Suprapubic skin (tissue), 4 donors: Measurements from ENCODE around the gene METTL25B. TPM values are rescaled to one million over a fixed set of nuclear protein-coding genes. Genes with fewer than 3 reads are reported as not detected.

Experiments used
- DNase-seq, 2 donors: peaks; one replicate each; pipeline ENCODE4 v3.0.0-alpha.2; 2019; ENCODE audit warnings: low spot score in 2 of 2
- H3K27ac ChIP-seq: fragments of 200-600 bp; sonication (generic); one replicate; pipeline ENCODE4 v1.5.1; 2019
- H3K27me3 ChIP-seq: fragments of 200-600 bp; sonication (generic); one replicate; pipeline ENCODE4 v1.5.1; 2019
- H3K36me3 ChIP-seq: fragments of 200-600 bp; sonication (generic); one replicate; pipeline ENCODE4 v1.5.1; 2019
- H3K4me1 ChIP-seq: fragments of 200-600 bp; sonication (generic); one replicate; pipeline ENCODE4 v1.5.1; 2019
- H3K4me3 ChIP-seq: fragments of 200-600 bp; sonication (generic); one replicate; pipeline ENCODE4 v1.5.1; 2019; ENCODE audit warnings: mild to moderate bottlenecking
- H3K9me3 ChIP-seq: fragments of 200-600 bp; sonication (generic); one replicate; pipeline ENCODE4 v1.5.1; 2019
- CTCF ChIP-seq, 2 donors: fragments of 200-600 bp in 1 of 2; fragments of 450-650 bp in 1 of 2; sonication (generic) in 1 of 2; IDR thresholded peaks; one replicate each; pipeline ENCODE4 v1.5.1; 2016 to 2019; ENCODE audit warnings: antibody characterized with exemption in 2 of 2, mild to moderate bottlenecking in 1 of 2, moderate library complexity in 1 of 2
- EP300 ChIP-seq: sonication (generic); formaldehyde crosslinking; IDR thresholded peaks from one replicate; pipeline ENCODE4 v1.6.1; 2017; ENCODE audit warnings: antibody characterized with exemption
- POLR2A ChIP-seq, 2 donors: fragments of 450-650 bp; IDR thresholded peaks; one replicate each; pipeline ENCODE4 v1.6.1; 2017; ENCODE audit warnings: antibody characterized with exemption in 2 of 2, mild to moderate bottlenecking in 2 of 2, moderate library complexity in 2 of 2
- POLR2AphosphoS5 ChIP-seq, 3 donors: sonication (generic); formaldehyde crosslinking; IDR thresholded peaks; one replicate each; pipeline ENCODE4 v1.6.1; 2017; ENCODE audit warnings: antibody characterized with exemption in 3 of 3
- WGBS: methylation state at CpG from one replicate; pipeline ENCODE4 v1.1.5; 2018; 5-methylcytosine and 5-hydroxymethylcytosine counted together
- total RNA-seq, 4 donors: library from RNA; depleted of rRNA; stranded (reverse); fragments of >200 nt; gene quantifications; one replicate each; pipeline ENCODE4 v1.1.0, GENCODE V29; 2016

Gene METTL25B
- total RNA-seq, 4 donors from 2014 or later, result 20.7 to 40.3 (median 34.2) TPM

GRCh38 chr1:156684227-156684782 is 44.0 kb upstream of the METTL25B start:
- H3K27ac ChIP-seq, result no peak overlapping the region

GRCh38 chr1:156689035-156689952 is 39.0 kb upstream of the METTL25B start:
- peak in 1 of 2 donors; percentile 84 for DNase-seq
- Histone ChIP-seq H3K9me3 (no peaks in the 10 kb centered on the region), H3K4me3 (peak overlapping the region; percentile 13), H3K27me3 (peaks cover 4% of the 10 kb centered on the region), H3K36me3 (no peaks in the 10 kb centered on the region), H3K4me1 (peaks cover 45% of the 10 kb centered on the region), H3K27ac (no peak overlapping the region)
- TF ChIP-seq POLR2A (IDR thresholded peaks at IDR 0.05) (no peak), CTCF (IDR thresholded peaks at IDR 0.05) (peak; percentile 84 to 89), EP300 (no peak), POLR2AphosphoS5 (IDR thresholded peaks at IDR 0.05) (no peak)
- 2% methylated on average over 23 of the region's 23 CpGs for WGBS

More at GRCh38 chr1:156684227-156684782, 44.0 kb upstream of the METTL25B start:
- no peaks in the 10 kb centered on the region for H3K36me3 ChIP-seq
- H3K4me3 ChIP-seq, result no peak overlapping the region
- peaks cover 4% of the 10 kb centered on the region for H3K4me1 ChIP-seq
- H3K27me3 ChIP-seq, result peaks cover 19% of the 10 kb centered on the region
- no peak for DNase-seq
- no peak for TF ChIP-seq CTCF (IDR thresholded peaks at IDR 0.05)
- TF ChIP-seq EP300, result no peak
- TF ChIP-seq POLR2A (IDR thresholded peaks at IDR 0.05), result no peak
- no peak for TF ChIP-seq POLR2AphosphoS5 (IDR thresholded peaks at IDR 0.05)
- 61% methylated on average over 2 of the region's 5 CpGs for WGBS
- no peaks in the 10 kb centered on the region for H3K9me3 ChIP-seq

- Histone ChIP-seq H3K36me3 (no peaks in the 10 kb centered on the region), H3K9me3 (no peaks in the 10 kb centered on the region), H3K4me3 (peak overlapping the region; percentile 13), H3K27me3 (peaks cover under 1% of the 10 kb centered on the region), H3K27ac (no peak overlapping the region), H3K4me1 (peaks cover 50% of the 10 kb centered on the region)
- WGBS, result 27% methylated on average over 10 of the region's 10 CpGs
- no peak for DNase-seq
- TF ChIP-seq CTCF (IDR thresholded peaks at IDR 0.05) (no peak), POLR2AphosphoS5 (IDR thresholded peaks at IDR 0.05) (no peak)
Observed at GRCh38 chr1:156689953-156690674, 38.2 kb upstream of the METTL25B start.

GRCh38 chr1:156690675-156691036 is 37.6 kb upstream of the METTL25B start:
- no peak for DNase-seq
- no peaks in the 10 kb centered on the region for H3K9me3 ChIP-seq
- no peak overlapping the region for H3K4me3 ChIP-seq
- no peaks in the 10 kb centered on the region for H3K36me3 ChIP-seq
- 61% methylated on average over 8 of the region's 8 CpGs for WGBS
- TF ChIP-seq CTCF (IDR thresholded peaks at IDR 0.05) (no peak), POLR2A (IDR thresholded peaks at IDR 0.05) (no peak), EP300 (no peak), POLR2AphosphoS5 (IDR thresholded peaks at IDR 0.05) (no peak)
- H3K4me1 ChIP-seq, result peaks cover 50% of the 10 kb centered on the region
- no peaks in the 10 kb centered on the region for H3K27me3 ChIP-seq
- H3K27ac ChIP-seq, result no peak overlapping the region

GRCh38 chr1:156691191-156691590 is 37.1 kb upstream of the METTL25B start:
- Histone ChIP-seq H3K4me1 (peaks cover 50% of the 10 kb centered on the region), H3K9me3 (no peaks in the 10 kb centered on the region), H3K36me3 (no peaks in the 10 kb centered on the region), H3K4me3 (no peak overlapping the region), H3K27me3 (no peaks in the 10 kb centered on the region), H3K27ac (no peak overlapping the region)
- WGBS, result 80% methylated on average over 9 of the region's 10 CpGs
- no peak for TF ChIP-seq EP300
- no peak for TF ChIP-seq POLR2AphosphoS5 (IDR thresholded peaks at IDR 0.05)
- TF ChIP-seq CTCF (IDR thresholded peaks at IDR 0.05), result no peak
- TF ChIP-seq POLR2A (IDR thresholded peaks at IDR 0.05), result no peak
- no peak for DNase-seq
